Stomach (tissue), 9 donors: Measurements from ENCODE around the gene CCR8. TPM values are rescaled to one million over a fixed set of nuclear protein-coding genes. Genes with fewer than 3 reads are reported as not detected.
A peak's percentile ranks its signal among the peaks of the same experiment; 100 is the strongest.

ENCODE experiments used
- DNase-seq, 2 donors: peaks; one replicate each; pipeline versions ENCODE4 v3.0.0 to v3.0.0-alpha.2; 2013 to 2019
- H3K27ac ChIP-seq, 5 donors: fragments of 200-600 bp in 4 of 5; sonication (generic) in 4 of 5; one replicate each; pipeline ENCODE4 v1.5.1; 2013 to 2019; ENCODE audit warnings: mild to moderate bottlenecking in 1 of 5, moderate library complexity in 1 of 5
- H3K27me3 ChIP-seq, 3 donors: fragments of 200-600 bp; sonication (generic); one replicate each; pipeline ENCODE4 v1.5.1; 2017 to 2019; ENCODE audit warnings: mixed run types in 1 of 3
- H3K36me3 ChIP-seq, 4 donors: fragments of 200-600 bp; sonication (generic); 1 replicate in 3 of 4; 2 replicates in 1 of 4; pipeline ENCODE4 v1.5.1; 2016 to 2019
- H3K4me1 ChIP-seq, 4 donors: fragments of 200-600 bp; sonication (generic); one replicate each; pipeline ENCODE4 v1.5.1; 2016 to 2019
- H3K4me3 ChIP-seq, 4 donors: fragments of 200-600 bp; sonication (generic) in 3 of 4; one replicate each; pipeline ENCODE4 v1.5.1; 2016 to 2019; ENCODE audit warnings: mild to moderate bottlenecking in 1 of 4
- H3K9me3 ChIP-seq, 4 donors: fragments of 200-600 bp; sonication (generic); one replicate each; pipeline ENCODE4 v1.5.1; 2016 to 2019
- EP300 ChIP-seq: sonication (generic); formaldehyde crosslinking; IDR thresholded peaks from one replicate; pipeline ENCODE4 v1.6.1; 2017; ENCODE audit warnings: antibody characterized with exemption
- POLR2A ChIP-seq, 4 donors: fragments of 450-650 bp; IDR thresholded peaks; one replicate each; pipeline ENCODE4 v1.6.1; 2016; ENCODE audit warnings: antibody characterized with exemption in 4 of 4, control low read depth in 2 of 4, mild to moderate bottlenecking in 1 of 4, moderate library complexity in 1 of 4
- POLR2AphosphoS5 ChIP-seq, 3 donors: sonication (generic); formaldehyde crosslinking; IDR thresholded peaks; one replicate each; pipeline ENCODE4 v1.6.1; 2016; ENCODE audit warnings: antibody characterized with exemption in 3 of 3
- WGBS, 5 donors: extraction: QIAGEN DNeasy Blood & Tissue Kit in 3 of 5; methylation state at CpG; one replicate each; pipeline versions ENCODE4 v1.1.5 to v1.1.7; 2013 to 2018; 5-methylcytosine and 5-hydroxymethylcytosine counted together
- intact Hi-C: fragments of 100-400 bp; cut with DNase I; formaldehyde crosslinking; loops from one replicate; pipeline ENCODE4 v1.15.1; 2023; ENCODE audit warnings: low total_unique reads
- polyA plus RNA-seq, 3 donors: library from polyadenylated mRNA; stranded (reverse); fragments of 200-250 nt; gene quantifications; one replicate each; pipeline ENCODE4 v1.2.3, GENCODE V29; 2013
- total RNA-seq, 5 donors: library from RNA; depleted of rRNA; stranded (reverse); fragments of >200 nt; gene quantifications; one replicate each; pipeline versions ENCODE4 v1.1.0 to v1.2.3, GENCODE V29; 2014 to 2016
- TF ChIP-seq, protein P1 (sequence below), 7 experiments: fragments of 450-650 bp in 4 of 7; fragments of 200-600 bp in 3 of 7; sonication (generic) in 3 of 7; IDR thresholded peaks; one replicate each; pipeline ENCODE4 v1.5.1; 2016 to 2019; ENCODE audit warnings: antibody characterized with exemption in 7 of 7, control low read depth in 2 of 7, mild to moderate bottlenecking in 1 of 7
- donor health status: healthy with polysubstance abuse.
- donor health status: Bipolar disorder and iron deficiency.
- donor health status: healthy.

CCR8 gene
- total and polyA plus RNA-seq, 8 donors = not detected

DNA sequence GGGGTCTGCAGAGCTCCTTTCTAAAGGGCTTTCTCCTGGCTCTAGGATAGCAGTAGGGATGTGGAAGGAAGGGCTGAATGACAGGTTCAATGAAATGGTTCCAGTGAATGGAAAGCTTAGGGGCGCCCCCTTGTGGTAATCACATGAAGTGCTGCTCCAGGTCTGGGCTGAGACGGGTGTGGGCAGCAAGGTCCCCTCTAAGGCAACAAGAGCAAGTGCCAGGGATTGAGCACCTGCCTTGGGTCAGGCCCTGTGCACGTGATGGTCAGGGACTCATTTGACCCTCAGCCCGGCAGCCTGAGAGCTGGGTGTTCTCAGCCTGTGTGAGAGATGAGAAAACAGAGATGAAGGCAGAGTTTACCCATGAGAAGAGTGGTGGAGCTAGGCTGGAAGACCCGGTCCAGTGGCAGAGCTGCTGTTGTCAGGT, 37.6 kb upstream of the CCR8 start:
- Histone ChIP-seq H3K27ac (no peak overlapping the region), H3K36me3 (no peaks in the 10 kb centered on the region), H3K27me3 (no peaks in the 10 kb centered on the region), H3K4me3 (no peak overlapping the region), H3K4me1 (peaks cover 0 to 27% (median 25%) of the 10 kb centered on the region in 4 donors), H3K9me3 (no peaks in the 10 kb centered on the region)
- TF ChIP-seq EP300 = no peak
- TF ChIP-seq, protein P1, sequence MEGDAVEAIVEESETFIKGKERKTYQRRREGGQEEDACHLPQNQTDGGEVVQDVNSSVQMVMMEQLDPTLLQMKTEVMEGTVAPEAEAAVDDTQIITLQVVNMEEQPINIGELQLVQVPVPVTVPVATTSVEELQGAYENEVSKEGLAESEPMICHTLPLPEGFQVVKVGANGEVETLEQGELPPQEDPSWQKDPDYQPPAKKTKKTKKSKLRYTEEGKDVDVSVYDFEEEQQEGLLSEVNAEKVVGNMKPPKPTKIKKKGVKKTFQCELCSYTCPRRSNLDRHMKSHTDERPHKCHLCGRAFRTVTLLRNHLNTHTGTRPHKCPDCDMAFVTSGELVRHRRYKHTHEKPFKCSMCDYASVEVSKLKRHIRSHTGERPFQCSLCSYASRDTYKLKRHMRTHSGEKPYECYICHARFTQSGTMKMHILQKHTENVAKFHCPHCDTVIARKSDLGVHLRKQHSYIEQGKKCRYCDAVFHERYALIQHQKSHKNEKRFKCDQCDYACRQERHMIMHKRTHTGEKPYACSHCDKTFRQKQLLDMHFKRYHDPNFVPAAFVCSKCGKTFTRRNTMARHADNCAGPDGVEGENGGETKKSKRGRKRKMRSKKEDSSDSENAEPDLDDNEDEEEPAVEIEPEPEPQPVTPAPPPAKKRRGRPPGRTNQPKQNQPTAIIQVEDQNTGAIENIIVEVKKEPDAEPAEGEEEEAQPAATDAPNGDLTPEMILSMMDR (IDR thresholded peaks at IDR 0.05) = peak in 5 of 7 experiments; percentile 71 to 91 (median 90)
- TF ChIP-seq POLR2A (IDR thresholded peaks at IDR 0.05) = no peak
- TF ChIP-seq POLR2AphosphoS5 (IDR thresholded peaks at IDR 0.05) = no peak
- DNase-seq = peak; percentile 73 to 74
- WGBS, 5 donors = 23 to 32% (median 29%) methylated on average over 5 of the region's 5 CpGs
- intact Hi-C loops = loop anchor here (5.0 kb wide), 1 partner anchor 170 kb away; no protein-coding TSS in a partner anchor

DNA sequence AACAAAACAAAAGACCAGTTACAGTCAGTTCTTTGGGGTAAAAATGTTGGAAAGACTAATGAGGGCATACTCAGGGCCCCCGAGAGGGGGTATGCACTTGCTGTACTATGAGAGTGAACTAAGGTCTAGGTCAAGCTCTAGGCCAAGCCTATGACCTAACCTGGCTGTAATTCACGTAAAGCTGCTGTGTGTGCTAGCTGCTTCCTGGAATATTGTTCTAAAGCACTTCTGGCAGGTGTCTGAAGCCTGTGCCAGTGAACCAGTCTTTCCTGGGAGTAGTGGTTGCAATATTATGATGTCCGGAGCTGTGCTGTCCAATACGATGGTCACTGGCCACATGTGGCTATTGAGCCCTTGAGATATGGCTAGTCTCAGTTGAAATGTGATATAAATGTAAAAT, 36.5 kb upstream of the CCR8 start:
- 76 to 86% (median 81%) methylated on average over 4 of the region's 4 CpGs for WGBS, 5 donors
- Histone ChIP-seq H3K27ac (no peak overlapping the region), H3K4me3 (no peak overlapping the region), H3K36me3 (no peaks in the 10 kb centered on the region), H3K4me1 (peaks cover 0 to 24% (median 17%) of the 10 kb centered on the region in 4 donors), H3K9me3 (no peaks in the 10 kb centered on the region), H3K27me3 (no peaks in the 10 kb centered on the region)
- no peak for DNase-seq
- intact Hi-C loops = loop anchor here (5.0 kb wide), 1 partner anchor 171 kb away; no protein-coding TSS in a partner anchor
- TF ChIP-seq EP300 = no peak
- TF ChIP-seq POLR2AphosphoS5 (IDR thresholded peaks at IDR 0.05) = no peak
- TF ChIP-seq, protein P1 (IDR thresholded peaks at IDR 0.05) = no peak
- no peak for TF ChIP-seq POLR2A (IDR thresholded peaks at IDR 0.05)

DNA sequence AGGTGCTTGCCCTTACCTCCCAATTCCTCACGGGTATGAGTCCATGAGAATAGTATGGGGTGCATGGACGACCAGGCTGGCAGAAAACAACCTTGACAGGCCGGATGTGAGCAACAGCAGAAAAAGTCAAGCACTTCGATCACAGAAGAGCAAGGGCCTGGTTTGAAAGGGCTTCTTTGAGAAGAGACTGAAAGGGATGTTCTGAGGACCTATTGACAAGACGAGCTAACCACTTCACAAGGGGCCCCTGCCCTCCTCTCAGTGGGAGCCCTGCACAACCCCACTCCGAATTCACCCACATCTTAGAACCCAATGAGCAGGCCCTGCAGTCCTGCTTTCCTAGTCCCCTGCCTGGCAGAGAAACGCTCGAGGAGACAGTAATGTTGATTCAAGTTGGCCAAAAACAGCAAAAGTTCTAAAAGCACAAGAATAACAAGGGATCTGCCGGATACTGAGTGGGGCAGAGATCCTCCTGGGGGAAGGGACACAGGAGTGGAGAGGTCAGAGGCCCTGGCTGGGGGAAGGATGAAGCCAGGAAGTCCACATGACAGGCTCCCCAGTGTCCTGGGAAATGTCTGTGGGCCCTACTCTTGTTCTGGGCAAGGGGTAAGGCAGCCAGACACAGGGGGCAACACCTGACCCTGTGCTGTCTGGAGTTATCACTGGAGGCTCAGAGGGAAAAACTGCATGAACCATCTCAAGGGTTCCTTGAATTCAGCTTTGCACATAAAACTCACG, 34.9 kb upstream of the CCR8 start:
- TF ChIP-seq POLR2A (IDR thresholded peaks at IDR 0.05) = no peak
- TF ChIP-seq EP300 = no peak
- no peak for TF ChIP-seq POLR2AphosphoS5 (IDR thresholded peaks at IDR 0.05)
- TF ChIP-seq, protein P1 (IDR thresholded peaks at IDR 0.05) = no peak
- Histone ChIP-seq H3K4me1 (peaks cover 0 to 24% (median 13%) of the 10 kb centered on the region in 4 donors), H3K27ac (no peak overlapping the region), H3K36me3 (no peaks in the 10 kb centered on the region), H3K9me3 (peaks cover 3 to 15% (median 9%) of the 10 kb centered on the region in 4 donors), H3K27me3 (no peaks in the 10 kb centered on the region), H3K4me3 (no peak overlapping the region)
- intact Hi-C loops = loop anchor here (5.0 kb wide), 1 partner anchor 172 kb away; no protein-coding TSS in a partner anchor
- WGBS, 5 donors = 71 to 84% (median 76%) methylated on average over 8 to 10 of the region's 10 CpGs
- no peak for DNase-seq

DNA sequence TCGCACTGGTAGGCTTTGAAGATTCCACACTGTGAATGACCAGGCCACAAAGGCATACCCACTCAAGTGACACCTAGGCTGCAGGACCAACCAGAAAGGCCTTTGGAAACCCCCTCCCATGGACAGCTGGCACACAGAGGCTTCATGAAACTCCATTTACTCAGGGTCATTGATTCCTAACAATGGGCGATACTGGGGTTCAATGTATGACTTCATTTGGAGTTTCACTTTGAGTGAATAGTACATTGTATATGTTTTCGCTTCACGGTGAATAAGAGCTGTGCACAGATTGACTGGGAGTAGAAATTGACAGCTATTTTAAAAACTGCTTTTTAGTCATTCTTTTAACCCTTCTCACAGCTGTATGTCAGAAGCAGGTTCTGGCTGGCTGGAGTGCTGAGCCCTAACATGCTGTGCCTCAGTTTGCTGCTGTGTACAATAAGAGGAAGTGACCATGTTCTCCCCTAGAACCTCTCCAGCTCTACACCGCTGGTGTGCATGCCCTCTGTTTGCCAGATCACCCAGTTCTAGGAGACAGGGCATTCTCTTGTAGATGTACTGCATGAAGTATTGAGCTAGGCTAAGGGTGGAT, 34.2 kb upstream of the CCR8 start:
- Histone ChIP-seq H3K36me3 (no peaks in the 10 kb centered on the region), H3K27me3 (no peaks in the 10 kb centered on the region), H3K4me1 (peaks cover 0 to 18% (median 10%) of the 10 kb centered on the region in 4 donors), H3K9me3 (peaks cover 3 to 22% (median 14%) of the 10 kb centered on the region in 4 donors), H3K27ac (no peak overlapping the region), H3K4me3 (no peak overlapping the region)
- 80 to 84% (median 82%) methylated on average over 5 of the region's 5 CpGs for WGBS, 5 donors
- TF ChIP-seq EP300 (no peak), POLR2AphosphoS5 (IDR thresholded peaks at IDR 0.05) (no peak), POLR2A (IDR thresholded peaks at IDR 0.05) (no peak)
- TF ChIP-seq, protein P1 (IDR thresholded peaks at IDR 0.05) = no peak
- DNase-seq = no peak
- intact Hi-C loops = no loop called here
